Smooth muscle cell (in vitro differentiated cells): Measurements from ENCODE around the gene SYNGR1. TPM values are rescaled to one million over a fixed set of nuclear protein-coding genes. Genes with fewer than 3 reads are reported as not detected.
A peak's percentile ranks its signal among the peaks of the same experiment; 100 is the strongest.

Experiments used
- DNase-seq: peaks from one replicate; lab custom pipeline; 2025; ENCODE audit not compliant: unreplicated experiment; lab: John Stamatoyannopoulos, UW
- H2AFZ ChIP-seq: fragments of 200-600 bp; sonication (generic); 2 replicates; pipeline ENCODE4 v1.6.0; 2016; ENCODE audit warnings: antibody characterized with exemption, low read depth, mild to moderate bottlenecking
- H3F3A ChIP-seq: fragments of 200-600 bp; sonication (generic); 2 replicates; pipeline ENCODE4 v1.6.0; 2017; ENCODE audit warnings: antibody characterized with exemption, low read depth
- H3K27ac ChIP-seq: fragments of 200-600 bp; sonication (generic); 2 replicates; pipeline ENCODE4 v1.5.1; 2016; ENCODE audit warnings: low read depth, mild to moderate bottlenecking
- H3K27me3 ChIP-seq: fragments of 200-600 bp; sonication (generic); 2 replicates; pipeline ENCODE4 v1.6.1; 2016; ENCODE audit warnings: low read depth, mild to moderate bottlenecking
- H3K36me3 ChIP-seq: fragments of 200-600 bp; sonication (generic); 2 replicates; pipeline ENCODE4 v1.5.1; 2016; ENCODE audit warnings: low read depth
- H3K4me1 ChIP-seq: fragments of 200-600 bp; sonication (generic); 2 replicates; pipeline ENCODE4 v1.5.1; 2016; ENCODE audit warnings: low read depth
- H3K4me2 ChIP-seq: fragments of 200-600 bp; sonication (generic); 2 replicates; pipeline ENCODE4 v1.6.0; 2016; ENCODE audit warnings: mild to moderate bottlenecking
- H3K4me3 ChIP-seq: fragments of 200-600 bp; sonication (generic); 2 replicates; pipeline ENCODE4 v1.5.1; 2016; ENCODE audit warnings: mild to moderate bottlenecking
- H3K79me2 ChIP-seq: fragments of 200-600 bp; sonication (generic); 2 replicates; pipeline ENCODE4 v1.6.0; 2016; ENCODE audit warnings: low read depth, mild to moderate bottlenecking
- H3K9ac ChIP-seq: fragments of 200-600 bp; sonication (generic); 2 replicates; pipeline ENCODE4 v1.6.0; 2016; ENCODE audit warnings: low read depth
- H3K9me3 ChIP-seq: fragments of 200-600 bp; sonication (generic); replicated peaks from 2 replicates; pipeline ENCODE4 v1.5.1; 2016; ENCODE audit warnings: low read depth
- H4K20me1 ChIP-seq: fragments of 200-600 bp; sonication (generic); 2 replicates; pipeline ENCODE4 v1.6.0; 2016; ENCODE audit warnings: low read depth
- WGBS: methylation state at CpG from one replicate; pipeline ENCODE4 v1.1.7; 2016; ENCODE audit warnings: low lambda C conversion rate; 5-methylcytosine and 5-hydroxymethylcytosine counted together
- polyA plus RNA-seq: library from polyadenylated mRNA; unstranded; fragments of >200 nt; fragmentation: Nextera tagmentation; extraction: Ambion mirVana; gene quantifications from 2 replicates; pipeline ENCODE4 v1.2.1, GENCODE V29; 2016
- total RNA-seq: library from RNA; depleted of rRNA; stranded (reverse); fragments of >200 nt; gene quantifications from 2 replicates; pipeline ENCODE4 v1.2.3, GENCODE V29; 2014
- TF ChIP-seq, protein P1 (sequence below): fragments of 200-600 bp; sonication (generic); IDR thresholded peaks from 2 replicates; pipeline ENCODE4 v1.5.1; 2017; ENCODE audit warnings: borderline replicate concordance, mild to moderate bottlenecking, antibody characterized with exemption; ENCODE audit not compliant: insufficient read depth, poor library complexity, severe bottlenecking

SYNGR1 gene
- total and polyA plus RNA-seq, 2 experiments from 2014 or later = 26.7 to 58.0 TPM

DNA sequence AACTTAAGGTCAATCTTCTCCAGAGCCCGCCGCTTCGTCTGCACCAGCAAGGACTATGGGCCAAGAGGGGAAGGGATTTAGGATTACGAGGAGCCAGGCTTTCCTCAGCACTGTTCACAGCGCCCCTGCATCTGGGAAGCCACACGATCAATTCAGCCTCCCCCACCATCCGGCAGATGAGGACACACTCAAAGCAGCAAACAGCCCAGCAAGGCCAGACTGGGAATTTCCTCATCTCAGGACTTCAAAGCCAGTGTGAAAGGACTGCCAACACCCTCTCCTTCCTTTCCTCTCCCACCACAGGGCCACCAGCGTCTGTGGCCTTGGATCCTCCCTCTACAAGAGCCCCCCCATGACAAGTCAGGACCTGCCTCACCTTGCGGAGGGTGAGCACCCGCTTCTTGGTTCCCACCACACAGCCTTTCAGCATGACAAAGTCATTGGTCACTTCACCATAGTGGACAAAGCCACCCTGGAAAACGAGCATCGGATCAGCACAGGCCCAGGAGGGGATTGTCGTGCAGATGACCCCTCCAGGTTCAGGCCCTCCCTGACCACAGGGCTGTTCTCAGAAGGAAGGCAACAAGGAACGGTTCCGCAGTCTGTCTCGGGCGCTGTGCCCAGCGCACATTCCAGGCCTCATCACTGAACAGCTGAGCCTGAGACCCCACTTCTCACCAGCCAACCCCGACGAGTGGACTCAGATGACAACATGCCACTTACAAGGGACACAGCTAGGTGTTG, 36.4 kb upstream of the SYNGR1 start:
- WGBS = 87% methylated on average over 20 of the region's 20 CpGs
- H3K4me2 ChIP-seq = no peak overlapping the region
- no peak overlapping the region for H2AFZ ChIP-seq
- peak overlapping the region; percentile 53 for H3K27ac ChIP-seq
- peaks cover 98% of the 10 kb centered on the region for H4K20me1 ChIP-seq
- no peak overlapping the region for H3K4me3 ChIP-seq
- H3K9ac ChIP-seq = no peak overlapping the region
- peaks cover 30% of the 10 kb centered on the region for H3K4me1 ChIP-seq
- H3K27me3 ChIP-seq = no peaks in the 10 kb centered on the region
- peaks cover 84% of the 10 kb centered on the region for H3F3A ChIP-seq
- H3K36me3 ChIP-seq = peaks cover 7% of the 10 kb centered on the region
- no peak for DNase-seq
- H3K79me2 ChIP-seq = peaks cover 48% of the 10 kb centered on the region
- TF ChIP-seq, protein P1, sequence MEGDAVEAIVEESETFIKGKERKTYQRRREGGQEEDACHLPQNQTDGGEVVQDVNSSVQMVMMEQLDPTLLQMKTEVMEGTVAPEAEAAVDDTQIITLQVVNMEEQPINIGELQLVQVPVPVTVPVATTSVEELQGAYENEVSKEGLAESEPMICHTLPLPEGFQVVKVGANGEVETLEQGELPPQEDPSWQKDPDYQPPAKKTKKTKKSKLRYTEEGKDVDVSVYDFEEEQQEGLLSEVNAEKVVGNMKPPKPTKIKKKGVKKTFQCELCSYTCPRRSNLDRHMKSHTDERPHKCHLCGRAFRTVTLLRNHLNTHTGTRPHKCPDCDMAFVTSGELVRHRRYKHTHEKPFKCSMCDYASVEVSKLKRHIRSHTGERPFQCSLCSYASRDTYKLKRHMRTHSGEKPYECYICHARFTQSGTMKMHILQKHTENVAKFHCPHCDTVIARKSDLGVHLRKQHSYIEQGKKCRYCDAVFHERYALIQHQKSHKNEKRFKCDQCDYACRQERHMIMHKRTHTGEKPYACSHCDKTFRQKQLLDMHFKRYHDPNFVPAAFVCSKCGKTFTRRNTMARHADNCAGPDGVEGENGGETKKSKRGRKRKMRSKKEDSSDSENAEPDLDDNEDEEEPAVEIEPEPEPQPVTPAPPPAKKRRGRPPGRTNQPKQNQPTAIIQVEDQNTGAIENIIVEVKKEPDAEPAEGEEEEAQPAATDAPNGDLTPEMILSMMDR = no peak
- no peaks in the 10 kb centered on the region for H3K9me3 ChIP-seq

GRCh38 chr22:39314251-39314971, 35.4 kb upstream of the SYNGR1 start:
- TF ChIP-seq, protein P1 = peak; percentile 20
- H3K4me3 ChIP-seq = no peak overlapping the region
- no peak overlapping the region for H2AFZ ChIP-seq
- peaks cover 7% of the 10 kb centered on the region for H3K36me3 ChIP-seq
- H3K79me2 ChIP-seq = peaks cover 57% of the 10 kb centered on the region
- peaks cover 30% of the 10 kb centered on the region for H3K4me1 ChIP-seq
- H3K27ac ChIP-seq = peak overlapping the region; percentile 53
- H4K20me1 ChIP-seq = peaks cover 99% of the 10 kb centered on the region
- no peaks in the 10 kb centered on the region for H3K27me3 ChIP-seq
- peak overlapping the region; percentile 4 for H3K4me2 ChIP-seq
- no peaks in the 10 kb centered on the region for H3K9me3 ChIP-seq
- peaks cover 86% of the 10 kb centered on the region for H3F3A ChIP-seq
- DNase-seq = no peak
- 95% methylated on average over 14 of the region's 14 CpGs for WGBS
- H3K9ac ChIP-seq = no peak overlapping the region

DNA sequence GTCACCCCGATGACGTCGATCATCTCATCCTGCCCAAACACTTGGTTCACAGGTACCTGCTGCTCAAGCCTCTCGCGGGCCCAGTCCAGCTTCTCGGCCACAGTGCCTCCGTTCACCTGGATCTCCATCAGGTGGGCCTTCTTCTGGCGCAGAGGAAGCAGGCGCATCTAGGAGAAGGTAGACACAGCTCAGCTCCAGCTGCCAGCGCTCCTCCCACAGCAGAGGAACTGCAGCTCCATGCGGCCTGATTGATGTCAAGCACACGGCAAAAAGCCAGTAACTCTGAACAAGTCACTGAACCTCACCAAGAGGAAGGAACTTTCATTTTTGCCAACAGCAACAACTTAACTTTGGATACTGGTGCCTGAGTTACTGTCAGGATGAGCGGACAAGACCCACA, 34.4 kb upstream of the SYNGR1 start:
- no peak for DNase-seq
- WGBS = 95% methylated on average over 13 of the region's 13 CpGs
- Histone ChIP-seq H3K27me3 (no peaks in the 10 kb centered on the region), H2AFZ (no peak overlapping the region), H3K79me2 (peaks cover 57% of the 10 kb centered on the region), H3K4me1 (peaks cover 30% of the 10 kb centered on the region), H3K9me3 (no peaks in the 10 kb centered on the region), H3K9ac (no peak overlapping the region), H4K20me1 (peaks cover 90% of the 10 kb centered on the region), H3K4me3 (no peak overlapping the region), H3K36me3 (peaks cover 7% of the 10 kb centered on the region), H3K27ac (peak overlapping the region; percentile 39), H3F3A (peaks cover 76% of the 10 kb centered on the region), H3K4me2 (peak overlapping the region; percentile 98)
- TF ChIP-seq, protein P1 = no peak
